ENCODE results near the gene ACTG1.

DNA sequence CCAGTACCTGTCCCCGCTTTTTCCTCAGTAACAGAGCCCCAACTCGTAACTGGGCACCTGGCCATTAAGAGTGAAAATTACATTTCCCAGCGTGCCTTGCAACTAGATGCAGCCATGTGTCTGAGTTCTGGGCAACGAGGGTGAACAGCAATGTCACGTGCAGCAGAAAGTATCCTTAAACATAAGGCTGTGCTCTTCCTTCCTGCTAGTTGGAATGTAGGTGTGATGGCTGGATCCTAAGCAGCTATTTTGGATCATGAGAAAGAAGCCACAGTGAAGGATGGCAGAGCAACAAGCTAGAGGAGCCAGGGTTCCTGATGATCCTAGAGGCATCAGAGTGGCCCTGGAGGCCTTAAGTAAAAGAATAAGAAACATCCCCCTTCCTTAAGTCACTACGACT is 36.0 kb downstream of the ACTG1 start:
- TF ChIP-seq ZNF253 (CRISPR knock-in tag; conservative IDR thresholded peaks at IDR 0.05) (no peak), GTF2A2 (tag; IDR thresholded peaks at IDR 0.05) (no peak), CEBPG (CRISPR knock-in tag; IDR thresholded peaks at IDR 0.05) (no peak), CEBPG (tag; conservative IDR thresholded peaks at IDR 0.05 in 1 of 2, IDR thresholded peaks at IDR 0.05 in 1 of 2) (no peak)
- TF ChIP-seq, protein P1, sequence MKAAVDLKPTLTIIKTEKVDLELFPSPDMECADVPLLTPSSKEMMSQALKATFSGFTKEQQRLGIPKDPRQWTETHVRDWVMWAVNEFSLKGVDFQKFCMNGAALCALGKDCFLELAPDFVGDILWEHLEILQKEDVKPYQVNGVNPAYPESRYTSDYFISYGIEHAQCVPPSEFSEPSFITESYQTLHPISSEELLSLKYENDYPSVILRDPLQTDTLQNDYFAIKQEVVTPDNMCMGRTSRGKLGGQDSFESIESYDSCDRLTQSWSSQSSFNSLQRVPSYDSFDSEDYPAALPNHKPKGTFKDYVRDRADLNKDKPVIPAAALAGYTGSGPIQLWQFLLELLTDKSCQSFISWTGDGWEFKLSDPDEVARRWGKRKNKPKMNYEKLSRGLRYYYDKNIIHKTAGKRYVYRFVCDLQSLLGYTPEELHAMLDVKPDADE (conservative IDR thresholded peaks at IDR 0.05; ENCODE audit: control insufficient read depth, low read depth, low read length), result no peak

Data from K562 (cell line).